ENCODE results near the gene KRTAP22-1. TPM values are rescaled to one million over a fixed set of nuclear protein-coding genes. Genes with fewer than 3 reads are reported as not detected.

The KRTAP22-1 gene
- total and polyA plus RNA-seq, 2 experiments from 2014 or later = not detected

DNA sequence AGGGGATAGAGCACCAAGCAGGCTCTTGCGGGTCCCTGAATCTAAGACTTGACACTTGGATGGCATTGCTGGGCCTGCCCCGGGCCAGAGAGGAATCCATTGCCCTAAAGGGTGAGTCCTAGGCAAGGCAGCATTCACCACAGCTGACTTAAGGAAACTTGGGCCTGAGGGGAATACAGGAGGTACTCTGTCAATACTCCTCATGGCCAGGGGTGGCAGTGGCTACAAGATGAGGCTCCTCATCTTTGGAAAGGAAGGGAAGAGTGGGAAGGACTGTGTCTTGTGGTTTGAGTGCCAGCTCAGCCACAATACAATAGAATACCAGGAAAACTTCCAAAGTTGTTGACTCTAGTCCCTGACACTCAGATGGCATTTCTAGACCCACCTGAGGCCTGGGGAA, 5.1 kb downstream of the KRTAP22-1 start:
- H3K4me1 ChIP-seq (ENCODE audit: insufficient read depth) = no peaks in the 10 kb centered on the region
- Mint-ChIP-seq H3K36me3 (ENCODE audit: low read depth) (no peaks in the 10 kb centered on the region), H3K4me1 (no peaks in the 10 kb centered on the region), H3K9me3 (peaks cover 2% of the 10 kb centered on the region), H3K27ac (no peak overlapping the region), H3K27me3 (ENCODE audit: insufficient read depth, low read depth, poor library complexity) (no peaks in the 10 kb centered on the region), H3K4me3 (no peak overlapping the region)
- H3K9me2 ChIP-seq (ENCODE audit: insufficient read depth) = no peaks in the 10 kb centered on the region
- H3K4me3 ChIP-seq = no peak overlapping the region
- ATAC-seq (peak; percentile 96), DNase-seq (ENCODE audit: low spot score) (peak; percentile 56)
- no peaks in the 10 kb centered on the region for H3K27me3 ChIP-seq (ENCODE audit: insufficient read depth)
- no peak overlapping the region for H3K4me2 ChIP-seq
- TF ChIP-seq, protein P1, sequence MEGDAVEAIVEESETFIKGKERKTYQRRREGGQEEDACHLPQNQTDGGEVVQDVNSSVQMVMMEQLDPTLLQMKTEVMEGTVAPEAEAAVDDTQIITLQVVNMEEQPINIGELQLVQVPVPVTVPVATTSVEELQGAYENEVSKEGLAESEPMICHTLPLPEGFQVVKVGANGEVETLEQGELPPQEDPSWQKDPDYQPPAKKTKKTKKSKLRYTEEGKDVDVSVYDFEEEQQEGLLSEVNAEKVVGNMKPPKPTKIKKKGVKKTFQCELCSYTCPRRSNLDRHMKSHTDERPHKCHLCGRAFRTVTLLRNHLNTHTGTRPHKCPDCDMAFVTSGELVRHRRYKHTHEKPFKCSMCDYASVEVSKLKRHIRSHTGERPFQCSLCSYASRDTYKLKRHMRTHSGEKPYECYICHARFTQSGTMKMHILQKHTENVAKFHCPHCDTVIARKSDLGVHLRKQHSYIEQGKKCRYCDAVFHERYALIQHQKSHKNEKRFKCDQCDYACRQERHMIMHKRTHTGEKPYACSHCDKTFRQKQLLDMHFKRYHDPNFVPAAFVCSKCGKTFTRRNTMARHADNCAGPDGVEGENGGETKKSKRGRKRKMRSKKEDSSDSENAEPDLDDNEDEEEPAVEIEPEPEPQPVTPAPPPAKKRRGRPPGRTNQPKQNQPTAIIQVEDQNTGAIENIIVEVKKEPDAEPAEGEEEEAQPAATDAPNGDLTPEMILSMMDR (conservative IDR thresholded peaks at IDR 0.05; ENCODE audit: low read depth in 2 of 2) = peak; percentile 25 to 36; a peak in 3 of 4 replicates
- no peak for TF ChIP-seq EZH2phosphoT487 (IDR thresholded peaks at IDR 0.05; ENCODE audit: unreplicated experiment)
- H4K20me1 ChIP-seq (replicated peaks; ENCODE audit: insufficient read depth) = no peaks in the 10 kb centered on the region
- no peak overlapping the region for H2AFZ ChIP-seq
- H3F3A ChIP-seq (replicated peaks; ENCODE audit: low read depth) = no peaks in the 10 kb centered on the region
- no peak overlapping the region for H3K27ac ChIP-seq (ENCODE audit: low read depth)
- H3K79me2 ChIP-seq (replicated peaks; ENCODE audit: insufficient read depth) = no peaks in the 10 kb centered on the region
- no peaks in the 10 kb centered on the region for H3K36me3 ChIP-seq (ENCODE audit: insufficient read depth)

GRCh38 chr21:30612132-30612531, 11.2 kb downstream of the KRTAP22-1 start:
- no peak for ATAC-seq
- Mint-ChIP-seq H3K4me3 (no peak overlapping the region), H3K9me3 (peaks cover 7% of the 10 kb centered on the region; the same call in 2 of the 3 replicates)
- no peak for TF ChIP-seq STAT1 (IDR thresholded peaks at IDR 0.05; ENCODE audit: unreplicated experiment)
- TF ChIP-seq, protein P2, sequence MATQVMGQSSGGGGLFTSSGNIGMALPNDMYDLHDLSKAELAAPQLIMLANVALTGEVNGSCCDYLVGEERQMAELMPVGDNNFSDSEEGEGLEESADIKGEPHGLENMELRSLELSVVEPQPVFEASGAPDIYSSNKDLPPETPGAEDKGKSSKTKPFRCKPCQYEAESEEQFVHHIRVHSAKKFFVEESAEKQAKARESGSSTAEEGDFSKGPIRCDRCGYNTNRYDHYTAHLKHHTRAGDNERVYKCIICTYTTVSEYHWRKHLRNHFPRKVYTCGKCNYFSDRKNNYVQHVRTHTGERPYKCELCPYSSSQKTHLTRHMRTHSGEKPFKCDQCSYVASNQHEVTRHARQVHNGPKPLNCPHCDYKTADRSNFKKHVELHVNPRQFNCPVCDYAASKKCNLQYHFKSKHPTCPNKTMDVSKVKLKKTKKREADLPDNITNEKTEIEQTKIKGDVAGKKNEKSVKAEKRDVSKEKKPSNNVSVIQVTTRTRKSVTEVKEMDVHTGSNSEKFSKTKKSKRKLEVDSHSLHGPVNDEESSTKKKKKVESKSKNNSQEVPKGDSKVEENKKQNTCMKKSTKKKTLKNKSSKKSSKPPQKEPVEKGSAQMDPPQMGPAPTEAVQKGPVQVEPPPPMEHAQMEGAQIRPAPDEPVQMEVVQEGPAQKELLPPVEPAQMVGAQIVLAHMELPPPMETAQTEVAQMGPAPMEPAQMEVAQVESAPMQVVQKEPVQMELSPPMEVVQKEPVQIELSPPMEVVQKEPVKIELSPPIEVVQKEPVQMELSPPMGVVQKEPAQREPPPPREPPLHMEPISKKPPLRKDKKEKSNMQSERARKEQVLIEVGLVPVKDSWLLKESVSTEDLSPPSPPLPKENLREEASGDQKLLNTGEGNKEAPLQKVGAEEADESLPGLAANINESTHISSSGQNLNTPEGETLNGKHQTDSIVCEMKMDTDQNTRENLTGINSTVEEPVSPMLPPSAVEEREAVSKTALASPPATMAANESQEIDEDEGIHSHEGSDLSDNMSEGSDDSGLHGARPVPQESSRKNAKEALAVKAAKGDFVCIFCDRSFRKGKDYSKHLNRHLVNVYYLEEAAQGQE (IDR thresholded peaks at IDR 0.05; ENCODE audit: unreplicated experiment) = no peak
- TF ChIP-seq, protein P3, sequence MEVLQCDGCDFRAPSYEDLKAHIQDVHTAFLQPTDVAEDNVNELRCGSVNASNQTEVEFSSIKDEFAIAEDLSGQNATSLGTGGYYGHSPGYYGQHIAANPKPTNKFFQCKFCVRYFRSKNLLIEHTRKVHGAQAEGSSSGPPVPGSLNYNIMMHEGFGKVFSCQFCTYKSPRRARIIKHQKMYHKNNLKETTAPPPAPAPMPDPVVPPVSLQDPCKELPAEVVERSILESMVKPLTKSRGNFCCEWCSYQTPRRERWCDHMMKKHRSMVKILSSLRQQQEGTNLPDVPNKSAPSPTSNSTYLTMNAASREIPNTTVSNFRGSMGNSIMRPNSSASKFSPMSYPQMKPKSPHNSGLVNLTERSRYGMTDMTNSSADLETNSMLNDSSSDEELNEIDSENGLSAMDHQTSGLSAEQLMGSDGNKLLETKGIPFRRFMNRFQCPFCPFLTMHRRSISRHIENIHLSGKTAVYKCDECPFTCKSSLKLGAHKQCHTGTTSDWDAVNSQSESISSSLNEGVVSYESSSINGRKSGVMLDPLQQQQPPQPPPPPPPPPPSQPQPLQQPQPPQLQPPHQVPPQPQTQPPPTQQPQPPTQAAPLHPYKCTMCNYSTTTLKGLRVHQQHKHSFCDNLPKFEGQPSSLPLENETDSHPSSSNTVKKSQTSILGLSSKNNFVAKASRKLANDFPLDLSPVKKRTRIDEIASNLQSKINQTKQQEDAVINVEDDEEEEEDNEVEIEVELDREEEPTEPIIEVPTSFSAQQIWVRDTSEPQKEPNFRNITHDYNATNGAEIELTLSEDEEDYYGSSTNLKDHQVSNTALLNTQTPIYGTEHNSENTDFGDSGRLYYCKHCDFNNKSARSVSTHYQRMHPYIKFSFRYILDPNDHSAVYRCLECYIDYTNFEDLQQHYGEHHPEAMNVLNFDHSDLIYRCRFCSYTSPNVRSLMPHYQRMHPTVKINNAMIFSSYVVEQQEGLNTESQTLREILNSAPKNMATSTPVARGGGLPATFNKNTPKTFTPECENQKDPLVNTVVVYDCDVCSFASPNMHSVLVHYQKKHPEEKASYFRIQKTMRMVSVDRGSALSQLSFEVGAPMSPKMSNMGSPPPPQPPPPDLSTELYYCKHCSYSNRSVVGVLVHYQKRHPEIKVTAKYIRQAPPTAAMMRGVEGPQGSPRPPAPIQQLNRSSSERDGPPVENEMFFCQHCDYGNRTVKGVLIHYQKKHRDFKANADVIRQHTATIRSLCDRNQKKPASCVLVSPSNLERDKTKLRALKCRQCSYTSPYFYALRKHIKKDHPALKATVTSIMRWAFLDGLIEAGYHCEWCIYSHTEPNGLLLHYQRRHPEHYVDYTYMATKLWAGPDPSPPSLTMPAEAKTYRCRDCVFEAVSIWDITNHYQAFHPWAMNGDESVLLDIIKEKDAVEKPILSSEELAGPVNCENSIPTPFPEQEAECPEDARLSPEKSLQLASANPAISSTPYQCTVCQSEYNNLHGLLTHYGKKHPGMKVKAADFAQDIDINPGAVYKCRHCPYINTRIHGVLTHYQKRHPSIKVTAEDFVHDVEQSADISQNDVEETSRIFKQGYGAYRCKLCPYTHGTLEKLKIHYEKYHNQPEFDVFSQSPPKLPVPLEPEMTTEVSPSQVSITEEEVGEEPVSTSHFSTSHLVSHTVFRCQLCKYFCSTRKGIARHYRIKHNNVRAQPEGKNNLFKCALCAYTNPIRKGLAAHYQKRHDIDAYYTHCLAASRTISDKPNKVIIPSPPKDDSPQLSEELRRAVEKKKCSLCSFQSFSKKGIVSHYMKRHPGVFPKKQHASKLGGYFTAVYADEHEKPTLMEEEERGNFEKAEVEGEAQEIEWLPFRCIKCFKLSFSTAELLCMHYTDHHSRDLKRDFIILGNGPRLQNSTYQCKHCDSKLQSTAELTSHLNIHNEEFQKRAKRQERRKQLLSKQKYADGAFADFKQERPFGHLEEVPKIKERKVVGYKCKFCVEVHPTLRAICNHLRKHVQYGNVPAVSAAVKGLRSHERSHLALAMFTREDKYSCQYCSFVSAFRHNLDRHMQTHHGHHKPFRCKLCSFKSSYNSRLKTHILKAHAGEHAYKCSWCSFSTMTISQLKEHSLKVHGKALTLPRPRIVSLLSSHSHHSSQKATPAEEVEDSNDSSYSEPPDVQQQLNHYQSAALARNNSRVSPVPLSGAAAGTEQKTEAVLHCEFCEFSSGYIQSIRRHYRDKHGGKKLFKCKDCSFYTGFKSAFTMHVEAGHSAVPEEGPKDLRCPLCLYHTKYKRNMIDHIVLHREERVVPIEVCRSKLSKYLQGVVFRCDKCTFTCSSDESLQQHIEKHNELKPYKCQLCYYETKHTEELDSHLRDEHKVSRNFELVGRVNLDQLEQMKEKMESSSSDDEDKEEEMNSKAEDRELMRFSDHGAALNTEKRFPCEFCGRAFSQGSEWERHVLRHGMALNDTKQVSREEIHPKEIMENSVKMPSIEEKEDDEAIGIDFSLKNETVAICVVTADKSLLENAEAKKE (CRISPR knock-in tag; IDR thresholded peaks at IDR 0.05) = no peak
- no peak for TF ChIP-seq ZNF114 (CRISPR knock-in tag; IDR thresholded peaks at IDR 0.05)
- TF ChIP-seq NANOG (IDR thresholded peaks at IDR 0.05; ENCODE audit: borderline replicate concordance) = no peak
- TF ChIP-seq, protein P1 (conservative IDR thresholded peaks at IDR 0.05; ENCODE audit: low read depth in 2 of 2) = no peak
- no peak for TF ChIP-seq CREB1 (CRISPR knock-in tag; IDR thresholded peaks at IDR 0.05; ENCODE audit: low read depth)

More at GRCh38 chr21:30612132-30612531, 11.2 kb downstream of the KRTAP22-1 start:
- H3K27ac ChIP-seq (ENCODE audit: low read depth) = no peak overlapping the region
- Mint-ChIP-seq H3K36me3 (ENCODE audit: low read depth) (no peaks in the 10 kb centered on the region), H3K27ac (no peak overlapping the region), H3K27me3 (ENCODE audit: insufficient read depth, low read depth, poor library complexity) (no peaks in the 10 kb centered on the region), H3K4me1 (no peaks in the 10 kb centered on the region)
- no peak overlapping the region for H3K4me2 ChIP-seq
- DNase-seq (ENCODE audit: low spot score) = no peak
- no peak overlapping the region for H2AFZ ChIP-seq
- no peaks in the 10 kb centered on the region for H4K20me1 ChIP-seq (replicated peaks; ENCODE audit: insufficient read depth)
- H3F3A ChIP-seq (replicated peaks; ENCODE audit: low read depth) = no peaks in the 10 kb centered on the region
- H3K36me3 ChIP-seq (ENCODE audit: insufficient read depth) = no peaks in the 10 kb centered on the region
- no peaks in the 10 kb centered on the region for H3K79me2 ChIP-seq (replicated peaks; ENCODE audit: insufficient read depth)
- H3K27me3 ChIP-seq (ENCODE audit: insufficient read depth) = no peaks in the 10 kb centered on the region
- H3K4me1 ChIP-seq (ENCODE audit: insufficient read depth) = no peaks in the 10 kb centered on the region
- H3K4me3 ChIP-seq = no peak overlapping the region
- H3K9me2 ChIP-seq (ENCODE audit: insufficient read depth) = no peaks in the 10 kb centered on the region

Measured in GM23338 (cell line).